HG02938 (cell line): ENCODE data around the gene ZDHHC9.
A peak's percentile ranks its signal among the peaks of the same experiment; 100 is the strongest.

Experiments
- ATAC-seq: cut with Tn5 transposase; IDR thresholded peaks from one replicate; pipeline ENCODE4 v1.9.1; 2021; ENCODE audit warnings: mild to moderate bottlenecking, moderate library complexity; ENCODE audit not compliant: unreplicated experiment

The ZDHHC9 gene

GRCh38 chrX:129787336-129788055 lies 56.2 kb downstream of the ZDHHC9 start:
- ATAC-seq: no peak

GRCh38 chrX:129786210-129786651 lies 57.5 kb downstream of the ZDHHC9 start:
- ATAC-seq: peak; percentile 86

GRCh38 chrX:129785160-129785947 lies 58.3 kb downstream of the ZDHHC9 start:
- ATAC-seq: no peak

GRCh38 chrX:129784371-129784770 lies 59.3 kb downstream of the ZDHHC9 start:
- ATAC-seq: no peak

- no peak for ATAC-seq
Observed at GRCh38 chrX:129783291-129783713, 60.4 kb downstream of the ZDHHC9 start.

GRCh38 chrX:129782706-129783105 lies 61.0 kb downstream of the ZDHHC9 start:
- ATAC-seq: no peak

GRCh38 chrX:129781680-129782495 lies 61.8 kb downstream of the ZDHHC9 start:
- no peak for ATAC-seq

GRCh38 chrX:129781134-129781672 lies 62.5 kb downstream of the ZDHHC9 start:
- peak; percentile 62 for ATAC-seq

GRCh38 chrX:129780441-129781105 lies 63.1 kb downstream of the ZDHHC9 start:
- no peak for ATAC-seq

- no peak for ATAC-seq
Observed at GRCh38 chrX:129779747-129780146, 63.9 kb downstream of the ZDHHC9 start, which contains the start of gene SASH3. Gene SASH3, plus strand, starts transcription at chrX:129779949. Its CDS starts 149 bp downstream, at chrX:129780098.

GRCh38 chrX:129779086-129779672 lies 64.5 kb downstream of the ZDHHC9 start:
- ATAC-seq: no peak

- ATAC-seq: peak; percentile 19
Observed at GRCh38 chrX:129777218-129778030, 66.3 kb downstream of the ZDHHC9 start.

GRCh38 chrX:129773649-129774458 lies 69.8 kb downstream of the ZDHHC9 start:
- ATAC-seq: no peak

GRCh38 chrX:129772796-129773431 lies 70.8 kb downstream of the ZDHHC9 start:
- peak; percentile 65 for ATAC-seq

GRCh38 chrX:129771266-129771995 lies 72.3 kb downstream of the ZDHHC9 start:
- no peak for ATAC-seq

- peak; percentile 46 for ATAC-seq
Observed at GRCh38 chrX:129769467-129770154, 74.1 kb downstream of the ZDHHC9 start.
